HG02623 (cell line): ENCODE data around the gene RASGRP1.

ENCODE experiments used
- ATAC-seq: cut with Tn5 transposase; IDR thresholded peaks from one replicate; pipeline ENCODE4 v1.9.1; 2021; ENCODE audit warnings: moderate library complexity; ENCODE audit not compliant: unreplicated experiment

The RASGRP1 gene

GRCh38 chr15:38538328-38539007 is 26.1 kb downstream of the RASGRP1 start:
- ATAC-seq: no peak

DNA sequence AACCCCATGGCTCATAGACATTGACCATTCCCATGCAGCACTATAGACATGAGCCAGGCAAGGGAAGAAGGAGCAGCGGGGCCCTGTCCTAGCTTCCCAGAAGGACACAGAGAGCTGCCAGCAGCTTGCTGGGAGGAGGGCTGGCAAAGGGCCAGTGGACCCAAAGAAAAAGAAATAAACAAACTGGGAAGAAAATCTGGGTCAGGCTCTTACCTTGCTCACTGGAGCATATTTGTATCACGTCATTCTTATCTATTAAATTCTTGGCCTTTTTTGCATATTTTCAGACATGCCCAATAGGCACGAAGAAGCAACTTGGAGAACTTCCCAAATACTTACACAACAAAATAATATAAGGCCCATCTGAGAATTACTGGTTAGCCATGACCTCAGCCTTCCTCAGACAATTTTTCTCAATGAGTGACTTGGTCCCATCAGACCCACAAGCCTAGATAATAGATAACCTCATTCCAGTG is 28.4 kb downstream of the RASGRP1 start:
- no peak for ATAC-seq

- ATAC-seq: no peak
Observed at GRCh38 chr15:38535491-38536200, 29.0 kb downstream of the RASGRP1 start.

DNA sequence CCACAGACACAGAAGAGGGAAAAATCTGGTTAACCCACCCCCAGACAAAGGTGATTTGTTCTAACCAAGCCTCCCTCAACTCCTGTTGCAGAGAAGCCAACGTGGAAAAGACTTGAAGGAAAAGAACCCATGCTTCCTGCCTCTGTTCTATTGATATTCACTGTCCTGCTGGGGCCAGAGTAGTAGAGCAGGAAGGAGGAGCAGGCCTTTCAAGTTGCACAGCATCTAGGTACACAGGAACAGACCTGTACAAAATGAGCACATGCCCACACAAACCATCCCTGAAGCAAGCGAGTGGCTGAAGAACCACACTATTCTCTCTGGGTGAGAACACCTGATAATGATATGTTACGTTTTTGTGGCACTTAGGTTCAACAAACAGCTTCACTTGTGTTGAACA is 29.9 kb downstream of the RASGRP1 start:
- ATAC-seq: no peak

DNA sequence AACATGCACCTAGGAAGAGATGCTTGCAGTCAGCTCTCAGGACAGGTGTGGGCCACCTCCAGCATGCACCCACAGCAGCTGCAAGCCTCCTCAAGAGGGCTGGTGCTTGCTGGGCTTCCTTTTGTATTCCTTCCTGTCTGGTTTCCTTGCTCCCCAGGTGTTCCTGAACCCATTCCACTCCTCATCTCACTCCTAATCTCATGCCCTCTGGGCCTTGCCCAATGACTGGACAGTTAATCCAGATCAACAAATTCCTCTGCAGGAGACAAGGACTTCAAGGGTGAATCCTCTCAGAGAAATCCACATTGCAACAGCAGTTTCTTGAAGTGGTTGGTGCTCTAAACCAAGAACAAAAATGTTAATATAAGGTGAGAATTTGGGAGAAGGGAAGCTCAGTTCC is 30.7 kb downstream of the RASGRP1 start:
- ATAC-seq: no peak

GRCh38 chr15:38533416-38533915 is 31.1 kb downstream of the RASGRP1 start:
- ATAC-seq: no peak

DNA sequence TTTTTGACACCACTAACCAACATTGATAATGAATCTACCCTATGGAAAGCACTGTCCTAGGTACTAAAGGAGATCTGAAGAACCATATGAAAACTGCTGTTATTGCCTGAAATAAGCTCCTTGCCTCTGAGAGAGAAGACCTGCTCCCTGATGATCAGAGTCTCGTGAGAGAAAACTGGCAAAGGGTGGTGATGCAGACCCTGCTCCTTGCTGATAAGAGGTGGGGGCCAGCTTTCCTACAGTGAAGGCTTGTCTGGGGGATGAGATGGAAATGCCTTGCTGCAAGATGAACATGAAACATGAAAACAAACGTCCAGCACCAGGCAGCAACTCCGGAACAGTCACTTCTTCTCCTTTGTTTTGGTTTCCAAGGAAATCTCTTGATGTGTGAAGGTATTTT is 31.9 kb downstream of the RASGRP1 start:
- no peak for ATAC-seq

- ATAC-seq: no peak
Observed at GRCh38 chr15:38531509-38531908, 33.1 kb downstream of the RASGRP1 start.

GRCh38 chr15:38530113-38530512 is 34.5 kb downstream of the RASGRP1 start:
- peak; percentile 70 for ATAC-seq

DNA sequence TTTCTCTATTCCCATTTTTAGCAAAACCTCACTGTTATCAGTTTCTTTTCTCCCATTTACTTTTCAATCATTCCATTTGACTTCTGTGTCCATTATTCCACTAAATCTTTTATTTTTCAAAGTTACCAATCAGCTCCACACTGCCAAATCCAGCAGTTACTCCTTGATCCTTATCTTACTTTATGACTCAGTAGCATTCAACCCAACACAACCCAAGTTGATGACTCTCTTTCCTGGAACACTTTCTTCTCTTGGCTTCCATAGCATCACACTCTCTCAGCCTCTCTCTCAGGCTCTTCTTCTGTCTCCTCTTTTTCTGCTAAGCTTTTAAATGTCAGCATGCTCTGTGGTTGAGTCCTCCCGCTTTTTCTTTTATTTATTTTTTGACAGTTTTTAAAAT is 36.3 kb downstream of the RASGRP1 start:
- no peak for ATAC-seq

DNA sequence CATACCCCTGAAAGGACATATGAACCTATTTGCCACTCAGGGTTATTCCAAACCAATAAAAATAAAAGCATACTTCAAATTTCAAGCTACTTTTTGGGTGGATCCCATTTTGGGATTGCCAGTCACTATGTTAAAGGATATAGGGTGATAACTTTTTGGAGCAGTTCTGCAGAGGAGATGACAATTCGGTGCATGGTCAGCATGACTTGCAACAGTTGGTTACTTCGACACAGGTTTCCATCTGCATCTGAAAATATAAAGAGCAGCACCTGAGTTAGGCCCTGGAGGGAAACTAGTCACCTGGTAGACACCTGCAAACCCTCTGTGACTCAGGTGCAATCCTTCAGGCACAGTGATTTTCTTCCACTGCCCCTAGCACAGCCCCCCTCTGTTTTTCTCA is 38.5 kb downstream of the RASGRP1 start:
- ATAC-seq: no peak

- no peak for ATAC-seq
Observed at GRCh38 chr15:38525489-38525888, 39.1 kb downstream of the RASGRP1 start.

DNA sequence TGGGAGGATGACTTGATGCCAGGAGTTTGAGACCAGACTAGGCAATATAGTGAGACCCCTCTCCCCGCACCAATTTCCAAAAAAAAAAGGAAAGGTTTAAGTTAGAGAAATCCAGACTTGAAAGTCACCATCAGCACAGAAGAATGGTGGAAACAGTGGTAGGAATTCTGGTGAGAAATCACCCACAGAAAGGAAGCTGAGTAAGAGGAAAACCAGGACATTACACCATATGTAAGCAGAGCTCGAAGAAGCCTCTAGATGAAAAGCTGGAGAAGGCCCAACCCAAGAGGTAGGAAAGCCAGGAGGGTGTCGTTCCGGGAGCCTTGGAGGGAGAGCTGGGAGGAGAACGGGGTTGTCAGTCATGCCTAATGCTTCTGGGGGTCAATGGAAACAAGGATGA is 40.5 kb downstream of the RASGRP1 start:
- ATAC-seq: no peak

DNA sequence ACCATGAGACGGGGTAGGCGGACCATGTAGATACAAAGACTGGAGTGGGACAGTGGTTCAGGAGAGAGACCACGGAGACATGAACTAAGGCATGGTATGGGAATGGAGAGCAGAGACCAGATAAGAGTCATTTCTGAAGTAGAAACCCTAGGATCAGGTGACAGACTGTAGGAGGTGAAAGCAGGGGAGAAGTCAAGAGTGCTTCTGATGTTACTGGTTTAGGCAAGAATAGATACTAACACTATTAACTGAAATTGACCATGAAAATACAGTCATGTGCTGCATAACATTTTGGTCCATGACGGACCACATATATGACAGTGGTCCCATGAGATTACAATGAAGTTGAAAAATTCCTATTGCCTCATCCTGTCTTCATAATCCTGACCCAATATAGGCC is 41.7 kb downstream of the RASGRP1 start:
- ATAC-seq: no peak

DNA sequence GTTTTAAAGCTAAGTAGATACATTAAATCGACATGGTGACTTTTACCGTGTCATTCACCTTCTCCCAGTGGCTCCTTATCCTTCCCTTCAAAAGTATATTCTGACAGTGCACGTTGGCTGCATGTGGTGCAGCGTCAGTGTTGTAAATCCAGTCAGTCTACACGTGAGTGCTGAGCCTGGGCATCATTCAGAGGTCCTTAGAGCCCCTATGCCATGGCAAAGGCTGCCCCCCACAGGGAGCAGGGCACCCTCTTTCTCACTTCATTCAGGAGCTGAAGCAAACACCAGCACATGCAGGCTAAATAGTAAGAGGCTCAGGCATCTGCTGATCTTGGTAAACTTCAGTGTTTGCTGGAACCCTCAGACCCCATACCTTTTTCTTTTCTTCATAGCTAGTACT is 43.3 kb downstream of the RASGRP1 start:
- no peak for ATAC-seq

DNA sequence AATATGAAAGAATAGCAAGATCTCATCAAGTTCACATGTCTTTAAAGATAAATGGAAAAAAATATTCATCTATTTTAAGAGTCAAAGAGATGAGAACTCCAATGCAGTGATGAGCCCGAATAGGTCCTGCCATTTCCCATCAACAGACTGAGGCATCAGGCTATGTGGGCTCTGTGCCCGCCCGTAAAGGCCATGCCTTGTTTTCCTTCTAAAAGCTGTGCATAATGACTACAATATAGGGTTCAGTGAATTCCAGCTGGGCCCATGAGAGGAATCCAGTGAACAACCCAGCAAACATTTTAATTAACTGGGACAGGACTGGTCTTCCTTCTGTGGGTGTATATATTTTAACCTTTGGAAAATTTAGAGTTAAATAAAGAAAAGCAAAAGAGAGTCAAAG is 44.6 kb downstream of the RASGRP1 start:
- no peak for ATAC-seq

DNA sequence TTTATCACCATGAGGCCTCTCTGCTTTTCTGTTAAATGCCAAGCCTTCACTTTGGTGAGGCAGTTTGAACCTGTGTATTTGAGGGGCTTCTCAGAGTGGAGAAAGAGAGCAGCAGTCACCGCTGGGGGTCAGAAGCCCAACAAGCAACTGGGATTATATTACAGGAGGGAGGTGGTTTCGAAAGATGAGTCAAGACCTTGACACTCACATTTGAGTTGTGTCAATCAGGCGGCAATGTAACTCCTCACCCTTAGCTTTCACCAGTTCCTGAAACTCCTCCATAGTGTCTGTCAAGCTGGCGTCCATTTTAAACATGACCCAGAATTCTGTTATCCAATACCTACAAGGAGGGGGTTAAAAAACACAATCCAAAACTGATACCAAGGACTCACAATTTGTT is 46.5 kb downstream of the RASGRP1 start:
- ATAC-seq: no peak

DNA sequence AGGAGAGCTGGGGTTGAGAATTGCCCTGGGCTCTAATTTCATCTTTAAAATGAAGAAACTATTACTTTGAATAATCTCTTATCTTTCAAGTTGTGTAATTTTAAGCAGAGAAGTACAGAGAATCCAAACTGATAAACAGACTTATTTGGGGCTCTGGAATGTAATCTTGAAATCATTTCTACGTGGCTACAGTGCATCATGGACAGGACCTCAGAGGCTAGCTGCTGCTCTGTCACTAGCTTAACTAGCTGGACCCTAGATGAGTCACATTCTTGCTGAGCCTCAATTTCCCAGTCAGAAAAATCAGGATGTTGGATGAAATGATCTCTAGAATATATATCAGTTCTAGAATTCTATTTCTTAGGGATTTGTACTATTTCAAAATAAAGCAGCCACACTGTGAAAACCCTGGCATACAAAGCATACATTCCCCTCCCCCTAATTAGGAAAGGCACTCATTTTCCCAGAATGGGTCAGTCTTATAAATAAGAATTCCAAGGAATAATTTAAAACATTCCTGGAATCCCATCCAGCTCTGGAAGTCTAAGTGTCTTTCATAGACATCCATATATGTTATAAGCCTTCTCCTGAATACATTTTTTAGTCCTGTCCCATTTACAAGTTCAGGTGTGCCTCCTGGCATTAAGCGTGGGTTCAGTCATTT is 47.2 kb downstream of the RASGRP1 start:
- no peak for ATAC-seq

GRCh38 chr15:38516626-38517025 is 48.0 kb downstream of the RASGRP1 start:
- ATAC-seq: no peak

- ATAC-seq: no peak
Observed at GRCh38 chr15:38514601-38515000, 50.0 kb downstream of the RASGRP1 start.

- ATAC-seq: no peak
Observed at GRCh38 chr15:38512901-38513300, 51.7 kb downstream of the RASGRP1 start.

- no peak for ATAC-seq
Observed at GRCh38 chr15:38509152-38509551, 55.5 kb downstream of the RASGRP1 start.
